ENCODE measurements around the gene TRIM45.

Gene TRIM45

GRCh38 chr1:117093870-117094621, 27.5 kb downstream of the TRIM45 start:
- Mint-ChIP-seq H3K36me3 (ENCODE audit: low read depth) (peaks cover 35% of the 10 kb centered on the region), H3K27ac (peak overlapping the region; percentile 94 to 96 (median 96)), H3K27me3 (ENCODE audit: low read depth) (no peaks in the 10 kb centered on the region), H3K4me3 (peak overlapping the region in 2 of 3 experiments; percentile 34 to 47), H3K9me3 (no peaks in the 10 kb centered on the region), H3K4me1 (peaks cover 59% of the 10 kb centered on the region)
- TF ChIP-seq CTCF (IDR thresholded peaks at IDR 0.05; ENCODE audit: unreplicated experiment in 3 of 3), result no peak

DNA sequence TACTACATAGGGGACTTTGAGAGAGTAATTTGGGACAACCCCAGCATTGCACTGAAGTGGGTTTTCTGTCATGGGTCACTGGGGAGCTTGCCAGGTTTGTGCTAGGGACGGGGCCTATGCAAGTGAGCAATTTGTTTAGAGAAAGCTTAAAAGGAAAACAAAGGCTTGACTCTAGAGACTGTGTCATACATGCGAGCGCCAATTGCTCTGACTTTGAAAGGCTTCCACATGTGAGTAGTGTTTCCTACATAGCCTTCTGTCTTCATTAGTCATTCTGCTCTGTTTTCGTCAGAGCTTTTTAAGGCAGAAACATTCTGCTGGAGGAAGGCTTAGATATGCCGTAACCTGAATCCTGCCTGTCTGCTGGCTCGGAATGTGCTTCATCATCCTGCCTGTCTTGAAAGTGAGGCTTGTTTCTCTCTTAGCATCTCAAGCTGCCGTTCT, 28.4 kb downstream of the TRIM45 start:
- Mint-ChIP-seq H3K4me3 (peak overlapping the region in 1 of 3 experiments; percentile 25), H3K27me3 (ENCODE audit: low read depth) (no peaks in the 10 kb centered on the region), H3K36me3 (ENCODE audit: low read depth) (peaks cover 35% of the 10 kb centered on the region), H3K27ac (peak overlapping the region; percentile 94 to 96 (median 96)), H3K9me3 (no peaks in the 10 kb centered on the region), H3K4me1 (peaks cover 59% of the 10 kb centered on the region)
- no peak for TF ChIP-seq CTCF (IDR thresholded peaks at IDR 0.05; ENCODE audit: unreplicated experiment in 3 of 3)

GRCh38 chr1:117092594-117092993, 29.0 kb downstream of the TRIM45 start:
- Mint-ChIP-seq H3K4me1 (peaks cover 59% of the 10 kb centered on the region), H3K36me3 (ENCODE audit: low read depth) (peaks cover 34% of the 10 kb centered on the region), H3K27me3 (ENCODE audit: low read depth) (no peaks in the 10 kb centered on the region), H3K4me3 (peak overlapping the region in 1 of 3 experiments; percentile 25), H3K27ac (peak overlapping the region; percentile 94 to 96 (median 96)), H3K9me3 (no peaks in the 10 kb centered on the region)
- no peak for TF ChIP-seq CTCF (IDR thresholded peaks at IDR 0.05; ENCODE audit: unreplicated experiment in 3 of 3)

DNA sequence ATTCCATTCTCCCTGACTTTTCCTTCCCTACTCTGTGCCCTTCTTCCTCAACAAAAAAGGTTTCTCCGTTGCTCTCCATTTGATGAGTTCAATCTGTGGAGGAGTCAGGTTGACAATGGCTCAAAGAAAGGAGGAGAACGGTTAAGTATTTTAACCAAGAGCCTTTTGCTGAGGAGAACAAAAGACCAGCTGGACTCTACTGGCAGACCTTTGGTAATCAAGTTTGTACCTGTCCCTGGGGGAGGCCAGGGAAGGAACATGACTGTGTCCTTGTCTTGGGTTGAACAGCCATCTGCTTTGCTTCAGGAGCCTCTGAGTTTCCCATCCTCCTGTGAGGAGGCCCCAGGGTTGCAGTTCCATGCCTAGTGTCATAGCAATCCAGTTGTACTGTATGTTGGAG, 31.6 kb downstream of the TRIM45 start:
- Mint-ChIP-seq H3K36me3 (ENCODE audit: low read depth) (peaks cover 28% of the 10 kb centered on the region), H3K4me3 (no peak overlapping the region), H3K27me3 (ENCODE audit: low read depth) (no peaks in the 10 kb centered on the region), H3K27ac (no peak overlapping the region), H3K4me1 (peaks cover 45% of the 10 kb centered on the region), H3K9me3 (no peaks in the 10 kb centered on the region)
- no peak for TF ChIP-seq CTCF (IDR thresholded peaks at IDR 0.05; ENCODE audit: unreplicated experiment in 3 of 3)

- Mint-ChIP-seq H3K9me3 (no peaks in the 10 kb centered on the region), H3K36me3 (ENCODE audit: low read depth) (peaks cover 34% of the 10 kb centered on the region), H3K4me3 (no peak overlapping the region), H3K27me3 (ENCODE audit: low read depth) (no peaks in the 10 kb centered on the region), H3K27ac (no peak overlapping the region), H3K4me1 (peaks cover 22% of the 10 kb centered on the region)
- TF ChIP-seq CTCF (IDR thresholded peaks at IDR 0.05; ENCODE audit: unreplicated experiment in 3 of 3), result no peak
Observed at GRCh38 chr1:117087686-117088085, 33.9 kb downstream of the TRIM45 start.

DNA sequence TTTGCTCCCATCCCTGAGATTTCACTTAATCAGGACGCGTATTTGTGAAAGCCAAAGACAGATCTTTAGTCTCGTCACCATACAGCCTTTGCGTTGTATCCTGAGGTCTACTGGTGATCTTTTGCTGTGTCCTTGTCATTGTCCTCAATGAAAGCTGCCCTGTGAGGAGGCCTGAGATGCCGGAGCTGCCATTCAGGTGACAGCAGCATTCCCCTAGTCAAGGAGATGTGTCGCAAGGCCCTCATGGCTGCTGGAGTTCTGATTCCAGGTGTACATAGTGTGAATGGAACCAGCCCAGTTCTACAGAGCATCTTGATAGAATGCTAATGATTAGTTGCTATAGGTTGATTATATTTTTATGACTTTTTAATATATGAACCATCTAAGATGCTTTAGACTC, 37.3 kb downstream of the TRIM45 start:
- TF ChIP-seq CTCF (IDR thresholded peaks at IDR 0.05; ENCODE audit: unreplicated experiment in 3 of 3), result no peak
- Mint-ChIP-seq H3K4me1 (no peaks in the 10 kb centered on the region), H3K4me3 (no peak overlapping the region), H3K36me3 (ENCODE audit: low read depth) (peaks cover 33% of the 10 kb centered on the region), H3K9me3 (no peaks in the 10 kb centered on the region), H3K27me3 (ENCODE audit: low read depth) (no peaks in the 10 kb centered on the region), H3K27ac (no peak overlapping the region)
